AG04449 (cell line): Measurements from ENCODE around the gene TOP2B.

Source experiments
- CTCF ChIA-PET: fragments of 350-600 bp; formaldehyde crosslinking; extraction: SDS; loops from one replicate; lab custom pipeline; 2021; ENCODE audit warnings: antibody characterized with exemption; lab: Yijun Ruan, JAX
- POLR2A ChIA-PET: fragments of 400-600, 350-600 bp; formaldehyde crosslinking; extraction: SDS; loops from one replicate; lab custom pipeline; 2020; ENCODE audit warnings: antibody characterized with exemption, inconsistent platforms; lab: Yijun Ruan, JAX
- DNase-seq: peaks from one replicate; pipeline ENCODE4 v3.0.0-alpha.2; 2010; ENCODE audit warnings: low read depth, low spot score
- H3K4me3 ChIP-seq: 2 replicates; pipeline ENCODE4 v1.5.1; 2011; ENCODE audit warnings: low read depth, mild to moderate bottlenecking, control low read depth, low read length
- CTCF ChIP-seq: IDR thresholded peaks from one replicate; pipeline ENCODE4 v1.5.1; 2011; ENCODE audit warnings: mild to moderate bottlenecking, moderate library complexity, low read length, control low read depth, inconsistent platforms; ENCODE audit not compliant: insufficient read depth; ENCODE audit errors: missing control alignments

TOP2B gene

GRCh38 chr3:25663869-25664811 lies 567 bp downstream of the TOP2B start:
- peak overlapping the region; percentile 84 for H3K4me3 ChIP-seq
- DNase-seq: no peak
- TF ChIP-seq CTCF: no peak
- ChIA-PET POLR2A (no interaction called here), CTCF (no interaction called here)

GRCh38 chr3:25663347-25663868 lies 1.3 kb downstream of the TOP2B start:
- no peak for DNase-seq
- ChIA-PET CTCF (interaction anchor here (1.2 kb wide), 1 partner anchor 13 kb away, joined by 3 read pairs; no protein-coding TSS in a partner anchor), POLR2A (no interaction called here)
- no peak for TF ChIP-seq CTCF
- H3K4me3 ChIP-seq: peak overlapping the region; percentile 84

DNA sequence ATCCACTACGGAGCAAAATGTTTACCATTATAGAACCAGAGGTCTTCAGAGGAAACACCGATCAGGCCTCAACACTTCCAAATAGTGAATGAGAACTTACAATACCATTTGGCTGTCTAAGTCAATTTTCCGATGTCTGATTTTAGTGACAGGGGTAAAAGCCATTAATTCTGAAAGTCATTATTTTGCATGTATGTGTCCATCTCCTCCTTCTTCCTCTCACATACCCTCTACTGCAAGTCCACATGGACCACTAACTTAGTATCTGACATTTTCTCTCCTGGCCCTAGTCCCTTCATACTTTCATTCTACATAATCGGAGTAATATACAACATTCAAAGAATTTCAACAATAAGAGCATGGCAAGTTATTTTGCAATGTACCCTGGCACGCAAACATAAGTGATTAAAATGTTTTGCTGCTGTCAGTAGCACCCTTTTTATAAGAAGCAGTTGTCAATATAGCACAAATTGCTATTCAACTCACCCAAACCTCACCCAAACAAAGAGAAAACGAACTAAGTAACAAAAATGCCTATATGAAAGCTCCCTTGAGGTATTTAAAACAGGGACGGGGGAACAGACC lies 1.9 kb downstream of the TOP2B start:
- DNase-seq: no peak
- TF ChIP-seq CTCF: no peak
- peak overlapping the region; percentile 84 for H3K4me3 ChIP-seq
- CTCF ChIA-PET: interaction anchor here (1.2 kb wide), 1 partner anchor 12 kb away, joined by 3 read pairs; no protein-coding TSS in a partner anchor
- POLR2A ChIA-PET: no interaction called here

- H3K4me3 ChIP-seq: peak overlapping the region; percentile 33
- no peak for TF ChIP-seq CTCF
- ChIA-PET CTCF (interaction anchor here (0.6 to 6.0 kb wide), 4 partner anchors 13 to 194 kb away, joined by 3 to 64 read pairs (median 4); no protein-coding TSS in a partner anchor), POLR2A (no interaction called here)
- DNase-seq: no peak
Observed at GRCh38 chr3:25661694-25662437, 2.8 kb downstream of the TOP2B start.

- POLR2A ChIA-PET: no interaction called here
- CTCF ChIA-PET: interaction anchor here (6.0 kb wide), 1 partner anchor 10 kb away, joined by 64 read pairs; no protein-coding TSS in a partner anchor
- DNase-seq: no peak
- H3K4me3 ChIP-seq: no peak overlapping the region
- no peak for TF ChIP-seq CTCF
Observed at GRCh38 chr3:25658836-25659235, 5.9 kb downstream of the TOP2B start.
